Stimulated activated CD4-positive, alpha-beta T cell treated with anti-CD3 and anti-CD28 coated beads, TNF-alpha, amount 100 ng/mL, for 1 hour (primary cell): ENCODE data around the gene NBPF3.

Source experiments
- DNase-seq, 3 donors: peaks; one replicate each; pipeline ENCODE4 v3.0.0-alpha.2; 2020; ENCODE audit warnings: low read depth in 3 of 3, low spot score in 1 of 3

The NBPF3 gene

DNA sequence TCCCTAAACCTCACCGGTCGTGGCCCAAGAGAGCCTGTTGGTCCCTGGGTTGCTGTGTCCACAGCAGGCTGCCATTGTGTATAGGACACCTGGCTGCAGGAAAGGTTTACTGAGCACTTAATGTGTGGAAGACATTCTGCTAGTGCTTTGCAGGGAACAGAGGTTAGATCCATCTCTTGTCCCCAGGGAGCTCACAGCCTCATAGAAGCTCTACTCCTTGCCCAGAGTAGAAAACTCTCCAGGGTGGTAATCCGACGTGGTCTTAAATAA is 52.4 kb downstream of the NBPF3 start:
- no peak for DNase-seq

DNA sequence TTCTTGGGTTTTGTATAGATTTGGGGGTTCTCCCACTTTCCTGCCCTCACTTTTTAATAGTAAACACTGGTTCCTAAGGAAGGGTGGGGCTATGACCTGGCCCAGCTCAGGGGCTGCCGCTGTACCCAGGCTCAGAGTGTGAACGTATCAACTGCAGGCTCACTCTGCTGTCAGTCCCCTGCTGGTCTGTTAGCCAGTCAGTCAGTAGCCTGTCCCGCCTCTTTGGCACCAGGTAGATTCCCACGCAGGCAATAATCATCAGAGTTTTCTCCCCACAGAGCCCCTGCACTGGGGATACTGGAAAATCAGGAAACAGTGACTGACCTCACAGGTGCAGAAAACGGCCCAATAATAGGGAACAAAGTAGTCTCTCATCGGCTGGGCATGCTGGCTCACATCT is 54.3 kb downstream of the NBPF3 start:
- no peak for DNase-seq

DNA sequence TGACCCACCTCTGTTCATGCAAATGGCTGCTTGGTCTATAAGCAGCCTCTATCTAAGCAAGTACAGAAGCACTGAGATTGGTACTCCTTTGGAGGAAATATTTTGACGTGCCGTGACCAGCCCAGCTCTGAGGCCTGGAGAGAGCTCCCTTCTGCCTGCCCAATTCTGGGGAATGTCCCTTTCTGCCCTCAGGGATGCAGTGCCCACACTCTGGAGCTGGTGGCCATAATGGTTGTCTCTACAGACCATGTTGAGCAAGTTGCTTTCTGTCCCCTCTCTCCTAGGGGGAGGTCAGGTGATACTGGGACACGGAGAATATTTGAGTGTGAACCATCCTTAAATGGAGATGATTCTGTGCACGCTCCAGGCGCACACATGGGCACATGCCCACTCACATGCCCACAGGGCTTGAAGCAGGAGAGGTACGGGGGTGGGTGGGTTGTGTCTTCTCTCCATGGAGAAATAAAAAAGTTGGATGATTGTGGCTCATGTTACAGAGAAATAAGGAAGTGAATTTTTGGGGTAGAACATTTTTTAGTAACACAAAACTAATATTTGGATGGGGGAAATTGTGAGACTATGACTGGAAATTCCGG is 55.4 kb downstream of the NBPF3 start:
- DNase-seq: no peak

DNA sequence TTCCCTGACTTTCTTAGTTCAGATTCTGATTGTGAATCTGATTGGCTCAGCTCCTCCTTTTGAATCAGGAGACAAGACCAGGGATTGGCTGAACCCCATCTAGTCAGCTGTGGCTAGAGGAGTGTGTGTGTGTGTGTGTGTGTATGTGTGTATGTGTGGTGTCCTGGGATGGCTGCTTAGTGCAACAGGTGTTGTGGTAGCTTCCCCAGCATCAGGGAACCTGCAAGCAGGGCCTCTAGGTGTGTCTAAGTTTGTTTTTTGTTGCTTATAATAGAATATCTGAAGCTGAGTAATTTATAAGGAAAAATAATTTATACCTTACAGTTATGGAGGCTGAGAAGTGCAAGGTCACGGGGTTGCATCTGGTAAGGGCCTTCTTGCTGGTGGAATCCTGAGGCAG is 56.1 kb downstream of the NBPF3 start:
- no peak for DNase-seq

DNA sequence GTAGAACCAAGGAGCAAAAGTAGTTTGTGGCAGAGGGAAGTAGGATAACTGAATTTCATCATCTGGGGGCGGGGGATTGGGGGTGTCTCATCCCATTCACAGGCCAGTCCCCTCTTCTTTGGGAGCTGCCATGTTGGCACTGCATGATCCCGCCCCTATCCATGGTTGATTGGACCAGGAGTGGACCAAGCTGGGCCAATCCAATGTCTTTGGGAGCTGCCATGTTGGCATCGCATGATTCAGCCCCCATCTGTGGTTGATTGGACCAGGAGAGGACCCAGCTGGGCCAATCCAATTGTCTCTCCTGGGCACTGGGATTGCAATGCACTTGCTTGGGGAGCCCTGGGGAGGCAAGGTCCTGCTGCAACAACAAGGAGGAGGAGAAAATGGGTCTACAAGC is 56.9 kb downstream of the NBPF3 start:
- DNase-seq: no peak

DNA sequence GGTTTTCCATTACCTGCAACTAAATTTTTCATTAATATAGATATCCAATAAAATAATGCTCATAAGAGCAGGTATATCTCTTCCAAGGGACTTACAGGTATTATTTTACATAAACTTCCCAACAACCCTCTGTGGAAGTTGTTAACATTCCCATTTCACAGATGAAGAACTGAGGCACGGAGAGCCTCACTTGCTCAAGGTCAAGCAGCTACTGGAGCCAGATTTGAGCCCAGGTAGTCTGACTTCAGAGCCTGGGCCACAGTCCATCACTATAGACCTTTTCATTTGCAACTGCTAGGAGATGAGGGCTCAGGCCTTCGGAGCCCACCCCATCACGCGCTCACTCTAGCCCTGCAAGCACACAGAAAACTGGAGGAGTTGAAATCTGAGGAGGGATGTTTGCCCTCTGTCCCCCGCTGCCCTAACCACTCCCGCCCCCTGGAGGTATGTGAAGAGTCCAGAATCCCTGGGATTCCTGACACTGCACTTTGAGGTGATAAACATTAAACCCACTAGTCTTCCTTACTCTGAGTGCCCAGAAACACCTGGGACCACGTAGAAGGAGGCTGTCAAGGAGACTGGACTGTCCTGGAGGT is 57.6 kb downstream of the NBPF3 start:
- no peak for DNase-seq

DNA sequence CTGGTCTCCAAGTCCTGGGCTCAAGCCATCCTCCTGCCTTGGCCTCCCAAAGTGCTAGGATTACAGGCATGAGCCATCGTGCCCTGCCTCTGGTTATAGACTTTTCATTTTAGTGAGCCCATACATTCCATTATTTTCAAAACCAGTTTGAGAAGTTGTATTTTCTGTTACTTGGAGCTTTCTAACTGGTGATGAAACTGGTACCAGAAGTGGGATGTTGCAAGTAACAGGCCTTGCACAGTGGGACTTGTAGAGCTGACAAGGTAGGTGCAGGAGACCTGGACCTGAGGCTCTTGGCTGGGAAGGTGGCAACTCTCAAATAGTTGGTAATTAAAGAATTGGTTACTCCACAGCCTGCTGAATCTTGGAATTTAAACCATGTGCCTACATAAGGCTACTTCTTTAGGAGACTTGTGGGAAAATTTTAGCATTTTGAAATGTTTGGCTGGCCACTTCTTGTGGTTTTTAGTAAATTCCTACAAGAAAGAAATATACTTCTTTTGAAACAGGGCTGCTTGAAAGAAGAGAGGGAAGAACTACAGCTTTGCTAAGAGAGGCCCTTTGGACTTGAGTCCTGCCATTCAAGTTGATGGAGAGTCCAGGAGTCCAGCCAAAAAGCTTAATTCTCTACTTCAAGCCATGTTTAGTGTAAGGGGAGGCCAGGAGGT is 59.5 kb downstream of the NBPF3 start:
- DNase-seq: no peak

DNA sequence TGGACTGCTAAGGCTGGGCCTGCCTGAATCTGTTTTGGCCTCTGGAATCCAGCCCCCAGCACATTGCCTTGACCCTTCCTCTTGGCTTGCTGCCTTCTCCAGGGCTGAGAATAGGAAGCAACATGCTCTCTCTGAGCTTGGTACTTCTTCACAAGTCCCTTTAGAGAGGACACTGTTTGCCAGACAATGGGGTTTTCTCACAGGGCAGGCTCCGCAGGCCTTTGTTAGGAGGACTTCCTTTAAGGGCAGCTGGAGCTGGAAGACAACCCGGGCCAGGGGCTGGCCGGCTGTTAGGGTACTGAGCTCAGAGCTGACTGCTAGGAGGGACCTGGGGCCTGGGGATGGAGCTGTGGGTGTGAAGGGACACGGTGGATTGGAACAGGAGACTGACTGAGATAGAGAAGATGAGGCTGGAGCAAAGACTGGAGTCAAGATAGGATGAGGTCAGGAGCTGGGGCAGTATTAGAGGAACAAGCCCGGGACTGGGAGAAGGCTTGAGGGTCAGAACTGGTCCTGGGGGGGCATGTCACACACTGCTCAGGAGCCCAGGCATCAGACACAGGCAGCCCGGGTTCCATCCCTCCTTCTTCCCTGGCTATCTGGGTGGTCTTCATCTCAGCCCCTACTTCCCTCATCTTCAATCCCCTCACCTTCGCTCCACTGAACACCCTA is 63.9 kb downstream of the NBPF3 start:
- no peak for DNase-seq

DNA sequence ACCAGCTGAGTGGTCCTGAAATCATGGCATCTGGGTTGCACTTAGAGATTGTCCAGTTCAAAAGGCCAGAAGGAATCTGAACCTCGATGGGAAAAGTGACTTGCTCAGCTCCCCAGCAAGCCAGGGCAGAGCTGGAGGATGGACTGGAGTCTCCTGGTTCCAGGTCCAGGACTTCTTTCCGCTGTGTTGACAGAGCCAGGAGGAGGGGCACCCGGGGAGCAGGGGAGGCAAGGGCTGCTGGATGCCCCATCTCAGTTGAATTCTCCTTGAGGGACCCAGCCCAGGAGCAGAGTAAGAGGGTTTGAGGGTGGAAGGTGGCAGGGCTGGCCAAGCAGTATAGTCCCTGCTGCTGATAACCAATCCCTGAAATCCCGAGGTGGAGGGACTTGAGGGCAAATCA is 66.9 kb downstream of the NBPF3 start:
- no peak for DNase-seq

DNA sequence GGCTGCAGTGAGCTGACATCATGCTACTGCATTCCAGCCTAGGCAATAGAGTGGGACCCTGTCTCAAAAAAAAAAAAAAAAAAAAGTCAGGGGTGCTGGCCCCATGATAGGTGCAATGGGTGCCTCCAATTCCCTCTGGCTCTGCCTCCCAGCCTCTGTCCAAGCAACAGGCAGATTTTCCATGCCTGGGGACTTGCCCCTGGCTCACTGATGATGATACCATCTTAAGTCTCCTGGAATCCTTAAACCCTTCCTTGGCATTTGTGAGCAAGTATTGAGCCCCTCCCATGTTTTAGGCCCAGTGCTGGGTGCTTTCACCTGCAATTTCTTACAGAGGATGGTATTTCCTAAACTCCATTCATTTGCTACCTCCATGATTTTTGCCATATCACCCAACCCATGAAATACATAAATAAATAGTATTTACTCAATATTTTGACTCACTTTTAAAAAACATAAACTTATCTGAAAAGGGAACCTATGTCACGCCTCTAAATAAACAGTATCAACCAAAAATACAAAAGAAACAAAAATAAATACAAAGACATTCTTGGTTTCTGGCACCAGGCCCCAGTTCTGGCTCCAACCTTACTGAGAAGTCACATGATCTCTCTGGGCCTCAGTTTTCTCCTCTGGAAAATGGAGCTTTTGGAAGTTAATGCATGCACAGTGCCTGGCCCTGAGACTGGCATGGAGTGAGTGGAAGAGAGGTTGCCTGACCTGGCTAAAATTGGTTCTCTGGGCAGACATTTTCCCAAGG is 67.8 kb downstream of the NBPF3 start:
- DNase-seq: no peak

DNA sequence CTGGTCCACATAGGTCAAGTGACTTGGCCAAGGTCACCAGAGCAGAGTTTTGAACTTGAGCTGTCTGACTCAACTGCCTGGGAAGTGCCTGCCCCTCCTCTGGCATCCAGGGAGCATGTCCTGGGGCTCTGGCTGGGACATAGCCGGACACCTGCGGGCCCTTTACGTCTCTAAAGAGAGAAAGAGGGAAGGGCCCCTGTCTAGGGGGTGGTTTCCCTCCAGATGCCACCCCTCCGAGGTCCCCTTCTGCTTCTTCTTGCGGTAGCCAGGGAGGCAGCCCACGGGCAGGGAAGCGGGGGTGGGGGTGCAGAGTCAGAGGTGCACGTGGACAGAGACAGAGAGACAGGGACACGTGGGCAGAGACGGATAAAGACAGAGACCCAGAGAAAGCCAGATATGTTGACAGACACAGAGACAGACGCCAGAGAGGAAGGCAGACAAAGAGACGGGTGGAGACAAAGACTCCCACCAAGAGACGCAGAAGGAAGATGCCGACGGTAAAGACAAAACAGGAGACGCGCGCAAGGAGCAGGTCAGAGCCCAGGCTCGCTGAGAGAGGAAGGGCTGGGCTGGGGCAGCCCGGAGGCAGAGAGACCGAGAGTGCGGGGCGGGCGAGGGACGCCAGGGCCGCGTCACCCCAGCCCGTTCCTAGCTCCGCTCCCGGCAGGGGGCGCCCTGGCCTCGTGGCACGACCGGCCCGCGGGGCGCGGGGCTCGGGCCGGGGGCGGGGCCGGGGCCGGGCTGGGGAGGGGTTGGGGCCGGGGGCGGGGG is 68.8 kb downstream of the NBPF3 start:
- peak; percentile 3 to 67 (median 7) for DNase-seq

DNA sequence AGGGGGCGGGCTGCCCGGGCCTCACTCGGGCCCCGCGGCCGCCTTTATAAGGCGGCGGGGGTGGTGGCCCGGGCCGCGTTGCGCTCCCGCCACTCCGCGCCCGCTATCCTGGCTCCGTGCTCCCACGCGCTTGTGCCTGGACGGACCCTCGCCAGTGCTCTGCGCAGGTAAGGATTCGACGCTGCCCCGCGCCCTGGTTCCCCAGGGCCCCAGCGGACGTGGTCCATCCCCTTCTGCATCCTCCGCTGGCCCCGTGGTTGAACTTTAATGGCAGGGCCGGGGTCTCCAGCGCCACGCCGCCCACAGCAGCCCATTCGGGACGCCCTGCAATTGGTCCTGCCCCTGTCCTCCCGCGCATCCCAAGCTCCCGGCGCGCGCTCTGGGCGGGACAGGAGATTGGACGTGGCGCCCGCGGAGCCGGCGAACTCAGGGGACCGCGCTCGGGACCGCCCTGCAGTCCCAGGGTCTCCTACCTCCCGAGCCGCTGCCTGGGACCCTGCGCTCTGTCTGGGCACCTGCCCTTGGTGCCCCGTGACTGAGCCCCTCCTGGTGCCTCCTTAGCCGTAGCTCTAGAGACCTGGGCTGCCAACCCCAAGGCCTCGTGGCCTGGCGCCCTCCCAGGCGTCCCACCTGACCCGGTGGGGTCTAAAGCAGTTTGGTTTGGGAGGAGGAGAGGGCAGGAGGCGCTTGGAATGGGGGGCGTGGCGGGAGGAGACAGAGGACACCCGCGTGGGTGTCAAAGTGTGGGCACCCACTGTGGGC is 69.6 kb downstream of the NBPF3 start, which contains the start of gene ALPL:
Gene ALPL (plus strand): TSS at position 73 of the 762 bp plus-strand sequence. CDS start 44,659 bp downstream, outside the sequence.
- no peak for DNase-seq

DNA sequence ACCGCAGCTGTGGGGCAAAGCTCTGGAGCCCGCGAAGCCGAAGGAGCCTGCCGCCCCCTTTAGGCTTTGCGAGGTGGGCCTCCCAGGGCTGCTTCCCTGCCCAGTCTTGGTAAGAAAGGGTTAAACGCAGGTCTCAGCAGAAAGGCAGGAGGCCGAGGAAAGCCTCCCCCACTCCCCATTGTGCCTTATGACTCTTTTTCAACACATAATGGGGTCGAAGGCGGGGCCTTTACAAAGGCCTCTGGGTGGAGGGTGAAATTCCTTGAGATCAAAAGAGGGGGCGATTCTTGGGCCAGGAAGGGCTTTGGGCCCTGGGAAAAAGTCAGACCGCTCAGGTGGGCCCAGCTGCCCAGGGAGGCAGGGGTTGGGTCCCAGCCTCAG is 70.2 kb downstream of the NBPF3 start:
- DNase-seq: no peak

DNA sequence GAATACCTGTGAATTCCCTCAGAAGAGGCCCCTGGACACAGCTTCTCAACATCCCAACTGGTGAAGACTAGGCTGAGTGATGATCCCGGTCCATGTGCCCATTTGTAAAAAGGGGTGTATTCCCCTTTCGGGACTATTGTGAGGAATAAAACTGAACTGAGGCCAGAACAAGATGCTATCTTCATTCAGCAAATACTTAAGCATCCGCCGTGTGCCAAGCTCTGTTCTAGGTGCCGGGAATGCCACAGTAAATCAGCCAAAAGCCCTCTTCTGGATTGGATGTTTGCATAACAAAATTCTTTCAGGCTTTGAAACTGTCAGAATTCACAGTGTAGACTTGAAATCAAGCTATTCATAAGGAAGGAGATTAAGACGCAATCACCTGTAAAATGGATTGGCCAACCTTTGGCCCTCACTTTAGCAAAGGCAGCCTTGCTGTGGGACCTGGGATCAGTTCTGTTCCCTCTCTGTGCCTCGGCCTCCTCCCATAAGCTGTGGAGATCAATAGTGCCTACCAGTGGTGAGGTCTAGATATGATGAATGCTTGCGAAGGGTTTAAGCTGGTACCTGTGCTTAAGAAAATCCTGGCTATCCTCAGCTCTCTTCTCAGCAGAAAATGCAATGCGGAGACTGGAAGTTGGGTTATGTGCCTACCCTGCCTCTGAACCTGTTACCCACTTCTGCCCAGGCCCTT is 71.1 kb downstream of the NBPF3 start:
- no peak for DNase-seq

DNA sequence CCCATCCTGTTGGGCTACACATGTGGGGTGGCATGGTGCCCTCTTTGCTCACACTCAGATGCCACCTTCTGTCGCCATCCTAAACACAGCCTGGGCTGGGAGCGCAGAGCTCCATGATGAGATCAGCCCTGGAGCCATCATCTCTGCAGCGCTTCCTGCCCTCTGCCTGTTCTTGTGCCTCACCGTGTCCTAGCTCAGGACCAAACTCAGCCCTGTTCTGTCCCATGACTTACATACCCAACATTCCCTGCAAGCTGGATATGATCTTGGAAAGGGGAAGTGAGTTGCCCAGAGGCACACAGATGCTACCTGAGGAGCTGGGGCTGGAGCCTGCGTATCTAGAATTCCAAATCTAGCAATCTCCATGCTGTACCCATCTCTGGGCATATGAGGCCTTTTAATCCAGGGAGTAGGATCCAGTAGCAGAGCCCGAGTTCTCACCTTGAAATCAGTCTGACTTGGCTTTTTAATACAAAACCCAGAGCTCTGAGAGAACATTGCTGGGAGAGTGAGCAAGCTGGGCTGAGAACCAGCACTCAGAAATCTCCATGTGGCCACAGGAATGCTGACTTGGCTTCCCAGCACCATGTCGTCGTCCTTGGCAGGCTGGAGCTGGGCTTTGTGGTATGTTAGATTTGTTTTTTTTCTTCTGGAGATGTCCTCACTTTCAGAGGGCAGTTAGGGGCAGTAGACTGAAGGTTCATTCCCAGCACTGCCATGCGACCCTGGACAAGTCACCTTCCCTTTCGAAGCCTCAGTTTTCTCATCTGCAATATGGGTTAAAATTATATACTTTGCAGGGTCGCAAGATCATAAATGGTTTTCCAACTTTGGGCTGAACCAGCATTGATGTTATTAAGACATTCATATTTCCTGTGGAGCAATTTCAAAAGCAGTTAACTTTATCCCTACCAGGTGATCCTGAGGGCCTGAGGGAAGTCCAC is 71.9 kb downstream of the NBPF3 start:
- DNase-seq: no peak

DNA sequence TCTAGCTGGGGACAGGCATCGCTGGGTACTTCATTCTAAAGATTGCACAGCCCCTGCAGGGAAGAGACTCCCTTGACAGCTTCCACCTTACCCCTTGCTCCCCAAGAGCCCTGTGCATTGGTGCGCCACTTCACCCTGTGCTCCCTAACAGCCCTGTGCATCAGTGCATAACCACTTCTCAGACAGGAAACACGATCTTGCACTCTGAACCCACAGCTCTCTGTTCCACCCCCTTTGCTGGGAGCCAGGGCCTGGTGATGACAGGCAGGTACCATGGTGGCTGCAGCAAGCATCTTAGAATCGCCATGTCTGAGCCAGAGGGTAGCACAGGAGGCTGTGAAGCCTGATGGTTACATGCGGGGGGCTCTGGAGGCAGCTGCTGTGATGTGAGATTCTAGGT is 74.3 kb downstream of the NBPF3 start:
- DNase-seq: no peak

DNA sequence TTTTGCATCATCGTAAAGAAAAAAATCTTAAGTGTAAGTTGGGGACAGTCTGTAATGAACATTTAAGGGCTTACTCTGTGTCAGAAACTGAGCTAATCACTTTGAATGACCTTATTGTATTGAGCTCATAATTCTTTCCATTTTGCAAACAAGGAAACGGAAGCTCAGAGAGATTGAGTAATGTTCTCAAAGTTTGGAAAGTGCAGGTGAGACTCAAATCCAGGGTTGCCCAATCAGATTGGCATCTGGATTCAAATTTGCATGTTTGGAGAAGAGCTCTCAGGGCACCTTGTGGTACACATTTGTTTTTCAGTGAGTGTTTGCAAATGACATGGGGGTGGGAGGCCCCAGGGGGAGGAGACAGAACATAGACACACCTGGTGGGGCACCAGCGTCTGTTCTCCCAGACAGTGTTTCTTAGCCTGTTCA is 77.2 kb downstream of the NBPF3 start:
- DNase-seq: no peak

DNA sequence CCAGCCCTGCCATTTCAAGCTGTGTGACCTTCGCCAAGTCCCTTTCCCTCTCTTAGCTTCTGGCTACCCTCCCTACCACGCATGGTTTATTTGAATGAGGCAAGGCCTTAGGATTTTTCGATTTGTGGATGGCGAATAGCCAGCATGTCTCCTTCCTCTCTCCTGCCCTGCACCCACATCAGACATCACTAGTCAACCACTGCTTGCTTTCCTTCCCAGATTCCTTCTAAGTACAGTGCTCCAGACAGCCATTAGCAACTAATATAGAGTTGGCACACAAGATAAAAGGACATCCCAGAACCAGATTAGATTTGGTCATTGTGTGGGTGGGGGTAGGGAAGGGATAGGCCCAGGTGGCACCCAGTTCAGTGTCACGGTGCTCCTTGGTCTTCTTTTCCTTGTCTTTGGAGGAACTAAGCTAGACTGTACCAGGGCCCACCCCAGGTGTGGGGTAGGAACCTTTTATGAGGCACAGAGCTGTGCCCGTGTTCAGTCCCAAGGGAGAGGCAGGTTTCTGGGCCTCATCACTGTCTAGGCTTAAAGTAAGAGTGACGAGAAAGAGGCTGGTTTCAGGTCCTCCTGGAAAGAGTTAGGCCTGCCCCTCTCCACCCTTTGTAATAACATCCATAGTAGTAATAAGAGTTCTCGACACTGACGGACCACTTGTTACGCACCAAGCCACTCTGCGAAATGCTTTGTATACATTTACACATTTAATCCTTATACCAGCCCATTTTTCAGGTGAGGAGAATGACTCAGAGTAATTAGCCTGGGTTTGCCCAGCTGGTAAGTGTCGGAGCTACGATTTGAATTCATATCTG is 77.9 kb downstream of the NBPF3 start:
- no peak for DNase-seq
